ENCODE results near the gene CT45A2.
"Not testable (repeated sequence)": the region's sequence is repeated elsewhere in the genome, so short reads cannot be mapped to it uniquely, and the experiment has no call there.

Gene CT45A2

GRCh38 chrX:135819912-135820311, at the start of gene CT45A2:
Gene CT45A2, minus strand, starts transcription at chrX:135820012. Its CDS starts 3,747 bp downstream, at chrX:135816265.
- not testable (repeated sequence) for DNase-seq

GRCh38 chrX:135854438-135854837, 34.6 kb upstream of the CT45A2 start, which contains the start of gene CT45A8:
Gene CT45A8, minus strand, starts transcription at chrX:135854538. Its CDS starts 3,755 bp downstream, at chrX:135850783.
- DNase-seq: not testable (repeated sequence)

- not testable (repeated sequence) for DNase-seq
Measured at GRCh38 chrX:135837180-135837579, 17.4 kb upstream of the CT45A2 start, which contains the start of gene CT45A7. Gene CT45A7, minus strand, starts transcription at chrX:135837280. Its CDS starts 3,747 bp downstream, at chrX:135833533.

GRCh38 chrX:135802687-135803086, 17.1 kb downstream of the CT45A2 start, which contains the start of gene CT45A6:
Gene CT45A6, minus strand, starts transcription at chrX:135802787. Its CDS starts 3,794 bp downstream, at chrX:135798993.
- not testable (repeated sequence) for DNase-seq

GRCh38 chrX:135785403-135785802, 34.4 kb downstream of the CT45A2 start, which contains the start of gene CT45A5:
Gene CT45A5, minus strand, starts transcription at chrX:135785503. Its CDS starts 3,774 bp downstream, at chrX:135781729.
- not testable (repeated sequence) for DNase-seq

GRCh38 chrX:135768091-135768490, 51.7 kb downstream of the CT45A2 start, which contains the start of gene CT45A3:
Gene CT45A3, minus strand, starts transcription at chrX:135768191. Its CDS starts 3,747 bp downstream, at chrX:135764444.
- not testable (repeated sequence) for DNase-seq
